Prostate gland (tissue), 2 donors: ENCODE data around the gene ITGB5. TPM values are rescaled to one million over a fixed set of nuclear protein-coding genes. Genes with fewer than 3 reads are reported as not detected.
A peak's percentile ranks its signal among the peaks of the same experiment; 100 is the strongest.

Experiments used
- DNase-seq: peaks from one replicate; pipeline ENCODE4 v3.0.0-alpha.2; 2019; ENCODE audit warnings: low spot score
- H3K27ac ChIP-seq, 2 donors: fragments of 200-600 bp; sonication (generic); 2 replicates each; pipeline ENCODE4 v1.5.1; 2017 to 2019
- H3K27me3 ChIP-seq: fragments of 200-600 bp; sonication (generic); replicated peaks from 2 replicates; pipeline ENCODE4 v1.5.1; 2019; ENCODE audit not compliant: insufficient read depth
- H3K36me3 ChIP-seq, 2 donors: fragments of 200-600 bp; sonication (generic); 1 replicate in 1 of 2; 2 replicates in 1 of 2; pipeline versions ENCODE4 v1.5.1 to v1.8.1; 2017 to 2019
- H3K4me1 ChIP-seq: fragments of 200-600 bp; sonication (generic); replicated peaks from 2 replicates; pipeline ENCODE4 v1.5.1; 2019
- H3K4me3 ChIP-seq, 2 donors: fragments of 200-600 bp; sonication (generic); 2 replicates each; pipeline ENCODE4 v1.5.1; 2017 to 2019
- H3K9me3 ChIP-seq: fragments of 200-600 bp; sonication (generic); 2 replicates; pipeline ENCODE4 v1.5.1; 2017
- POLR2A ChIP-seq: fragments of 450-650 bp; IDR thresholded peaks from one replicate; pipeline ENCODE4 v1.6.1; 2016; ENCODE audit warnings: antibody characterized with exemption, mild to moderate bottlenecking
- POLR2AphosphoS5 ChIP-seq: sonication (generic); formaldehyde crosslinking; IDR thresholded peaks from one replicate; pipeline ENCODE4 v1.6.1; 2017; ENCODE audit warnings: antibody characterized with exemption
- WGBS: methylation state at CpG from one replicate; pipeline ENCODE4 v1.1.5; 2018; 5-methylcytosine and 5-hydroxymethylcytosine counted together
- intact Hi-C: fragments of 100-400 bp; cut with DNase I; formaldehyde crosslinking; loops from one replicate; pipeline ENCODE4 v1.14.2; 2022
- microRNA counts, 2 donors: library from miRNA; unstranded; fragments of <30 nt; microRNA quantifications; one replicate each; lab custom pipeline; 2016 to 2017
- microRNA-seq: library from miRNA; unstranded; fragments of <30 nt; microRNA quantifications from one replicate; pipeline ENCODE4, GENCODE V29; 2016
- small RNA-seq, 2 donors: library from RNA; depleted of rRNA; stranded (forward); fragments of <200 nt; gene quantifications; one replicate each; pipeline ENCODE3, GENCODE V24; 2016
- total RNA-seq, 2 donors: library from RNA; depleted of rRNA; stranded (reverse); fragments of >200 nt; gene quantifications; one replicate each; pipeline ENCODE4 v1.1.0, GENCODE V29; 2016
- TF ChIP-seq, protein P1 (sequence below), 4 experiments: fragments of 200-600 bp in 2 of 4; fragments of 450-650 bp in 2 of 4; sonication (generic) in 2 of 4; IDR thresholded peaks; 1 replicate in 3 of 4; 2 replicates in 1 of 4; pipeline ENCODE4 v1.5.1; 2016 to 2019; ENCODE audit warnings: antibody characterized with exemption in 4 of 4, mild to moderate bottlenecking in 2 of 4, moderate library complexity in 2 of 4

The ITGB5 gene
- total RNA-seq, 2 donors from 2014 or later = 123 to 154 TPM

GRCh38 chr3:124714223-124714853, 172.8 kb downstream of the ITGB5 start:
- TF ChIP-seq POLR2AphosphoS5 (no peak), POLR2A (no peak)
- TF ChIP-seq, protein P1, sequence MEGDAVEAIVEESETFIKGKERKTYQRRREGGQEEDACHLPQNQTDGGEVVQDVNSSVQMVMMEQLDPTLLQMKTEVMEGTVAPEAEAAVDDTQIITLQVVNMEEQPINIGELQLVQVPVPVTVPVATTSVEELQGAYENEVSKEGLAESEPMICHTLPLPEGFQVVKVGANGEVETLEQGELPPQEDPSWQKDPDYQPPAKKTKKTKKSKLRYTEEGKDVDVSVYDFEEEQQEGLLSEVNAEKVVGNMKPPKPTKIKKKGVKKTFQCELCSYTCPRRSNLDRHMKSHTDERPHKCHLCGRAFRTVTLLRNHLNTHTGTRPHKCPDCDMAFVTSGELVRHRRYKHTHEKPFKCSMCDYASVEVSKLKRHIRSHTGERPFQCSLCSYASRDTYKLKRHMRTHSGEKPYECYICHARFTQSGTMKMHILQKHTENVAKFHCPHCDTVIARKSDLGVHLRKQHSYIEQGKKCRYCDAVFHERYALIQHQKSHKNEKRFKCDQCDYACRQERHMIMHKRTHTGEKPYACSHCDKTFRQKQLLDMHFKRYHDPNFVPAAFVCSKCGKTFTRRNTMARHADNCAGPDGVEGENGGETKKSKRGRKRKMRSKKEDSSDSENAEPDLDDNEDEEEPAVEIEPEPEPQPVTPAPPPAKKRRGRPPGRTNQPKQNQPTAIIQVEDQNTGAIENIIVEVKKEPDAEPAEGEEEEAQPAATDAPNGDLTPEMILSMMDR (IDR thresholded peaks at IDR 0.05) = no peak
- no peaks in the 10 kb centered on the region for H3K4me1 ChIP-seq
- DNase-seq = no peak
- no peaks in the 10 kb centered on the region for H3K36me3 ChIP-seq
- H3K27me3 ChIP-seq = no peaks in the 10 kb centered on the region
- H3K4me3 ChIP-seq = no peak overlapping the region
- 69% methylated on average over 11 of the region's 11 CpGs for WGBS
- intact Hi-C loops = no loop called here
- H3K9me3 ChIP-seq = no peaks in the 10 kb centered on the region
- no peak overlapping the region for H3K27ac ChIP-seq

MicroRNAs encoded within 50 kb of the gene (microRNA counts, 767-probe panel; counts per million panel counts)
- 0 to 431 counts per million in 2 donors for microRNA hsa-miR-544b (lab: Ali Mortazavi, UCI)

Small RNA genes lying within 50 kb of the gene (microRNA-seq; reads per million reads assigned to microRNA genes)
- gene MIR544B = 0.84 reads per million, percentile 3 among the genes with 10 or more reads in this experiment

Small RNA genes lying within 50 kb of the gene (small RNA-seq; reads per million reads assigned to genes)
- gene MIR544B = 0 reads per million in 2 donors

Other genes with a start within 250 kb of the ITGB5 start
- gene UMPS, start 156.9 kb downstream of the ITGB5 start, total RNA-seq = 10 to 100 TPM; 22.2 to 23.5 TPM
- 1 to 10 TPM; 1.3 to 1.5 TPM for gene MUC13, start 47.4 kb upstream of the ITGB5 start, total RNA-seq
- 100 to 1,000 TPM in 1 of 2 donors, 10 to 100 TPM in 1; 27.5 to 130 TPM for gene HEG1, start 168.6 kb upstream of the ITGB5 start, total RNA-seq